HEK293 (cell line): ENCODE data around the gene MAU2.
A peak's percentile ranks its signal among the peaks of the same experiment; 100 is the strongest.

Source experiments
- CTCF ChIA-PET: fragments of 350-600 bp; formaldehyde crosslinking; extraction: SDS; loops from one replicate; lab custom pipeline; 2021; ENCODE audit warnings: antibody characterized with exemption; lab: Yijun Ruan, JAX
- POLR2A ChIA-PET: fragments of 300-600 bp; formaldehyde crosslinking; extraction: SDS; loops from one replicate; lab custom pipeline; 2020; ENCODE audit warnings: antibody characterized with exemption, inconsistent platforms; lab: Yijun Ruan, JAX
- H3K27ac ChIP-seq: fragments of 200-500 bp; sonication (Bioruptor generic); 2 replicates; pipeline ENCODE4 v1.5.1; 2014; ENCODE audit warnings: low read depth, low read length, control low read depth, inconsistent platforms; ENCODE audit errors: extremely low read depth
- H3K36me3 ChIP-seq, 2 experiments: fragments of 200-500 bp in 1 of 2; sonication (Bioruptor generic) in 1 of 2; 1 replicate in 1 of 2; 2 replicates in 1 of 2; pipeline ENCODE4 v1.5.1; 2014 to 2017; ENCODE audit warnings: inconsistent platforms in 2 of 2, low read length in 2 of 2; ENCODE audit not compliant: control insufficient read depth in 2 of 2, insufficient read depth in 1 of 2
- H3K4me1 ChIP-seq: fragments of 200-500 bp; sonication (Bioruptor generic); 2 replicates; pipeline ENCODE4 v1.5.1; 2014; ENCODE audit warnings: mild to moderate bottlenecking, low read length, inconsistent platforms; ENCODE audit not compliant: control insufficient read depth, insufficient read depth
- H3K4me3 ChIP-seq: 2 replicates; pipeline ENCODE4 v1.5.1; 2011; ENCODE audit warnings: low read depth, mild to moderate bottlenecking, control low read depth, low read length, moderate library complexity
- H3K9me3 ChIP-seq: fragments of 200-500 bp; sonication (Bioruptor generic); 2 replicates; pipeline ENCODE4 v1.5.1; 2014; ENCODE audit warnings: low read depth, low read length, inconsistent platforms; ENCODE audit not compliant: control insufficient read depth, insufficient read depth
- EGR2 ChIP-seq: fragments of 450-650 bp; formaldehyde crosslinking; IDR thresholded peaks from 2 replicates; pipeline ENCODE4 v1.5.1; 2016; ENCODE audit warnings: low read depth, missing biosample characterization, missing genetic modification characterization
- KLF1 ChIP-seq: fragments of 450-650 bp; formaldehyde crosslinking; IDR thresholded peaks from 2 replicates; pipeline ENCODE4 v1.5.1; 2016; ENCODE audit warnings: missing biosample characterization, missing genetic modification characterization
- WT1 ChIP-seq: fragments of 450-650 bp; formaldehyde crosslinking; IDR thresholded peaks from 2 replicates; pipeline ENCODE4 v1.5.1; 2016; ENCODE audit warnings: missing biosample characterization, missing genetic modification characterization
- ZBTB8A ChIP-seq: fragments of 450-650 bp; formaldehyde crosslinking; IDR thresholded peaks from 2 replicates; pipeline ENCODE4 v1.5.1; 2016; ENCODE audit warnings: missing biosample characterization, missing genetic modification characterization
- ZFHX2 ChIP-seq: fragments of 450-650 bp; formaldehyde crosslinking; conservative IDR thresholded peaks from 2 replicates; pipeline ENCODE4 v1.5.1; 2016; ENCODE audit warnings: missing biosample characterization, missing genetic modification characterization
- ZNF174 ChIP-seq: fragments of 450-650 bp; formaldehyde crosslinking; IDR thresholded peaks from 2 replicates; pipeline ENCODE4 v1.5.0; 2017; ENCODE audit warnings: missing biosample characterization, mild to moderate bottlenecking, missing genetic modification characterization
- ZNF571 ChIP-seq: fragments of 450-650 bp; formaldehyde crosslinking; IDR thresholded peaks from 2 replicates; pipeline ENCODE4 v1.5.0; 2017; ENCODE audit warnings: missing biosample characterization, missing genetic modification characterization
- ZNF660 ChIP-seq: fragments of 450-650 bp; IDR thresholded peaks from 2 replicates; pipeline ENCODE4 v1.5.1; 2018; ENCODE audit warnings: missing biosample characterization, mild to moderate bottlenecking, missing genetic modification characterization
- ZNF777 ChIP-seq: fragments of 450-650 bp; formaldehyde crosslinking; IDR thresholded peaks from 2 replicates; pipeline ENCODE4 v1.5.1; 2017; ENCODE audit warnings: missing biosample characterization, missing genetic modification characterization, borderline replicate concordance
- TF ChIP-seq, protein P1 (sequence below): fragments of 450-650 bp; formaldehyde crosslinking; IDR thresholded peaks from 2 replicates; pipeline ENCODE4 v1.5.1; 2017; ENCODE audit warnings: missing biosample characterization, missing genetic modification characterization
- TF ChIP-seq, protein P2 (sequence below): fragments of 450-650 bp; formaldehyde crosslinking; IDR thresholded peaks from 2 replicates; pipeline ENCODE4 v1.5.1; 2016; ENCODE audit warnings: missing biosample characterization, missing genetic modification characterization
- TF ChIP-seq, protein P3 (sequence below): fragments of 450-650 bp; formaldehyde crosslinking; IDR thresholded peaks from 2 replicates; pipeline ENCODE4 v1.5.1; 2017; ENCODE audit warnings: missing biosample characterization, missing genetic modification characterization

Gene MAU2

DNA sequence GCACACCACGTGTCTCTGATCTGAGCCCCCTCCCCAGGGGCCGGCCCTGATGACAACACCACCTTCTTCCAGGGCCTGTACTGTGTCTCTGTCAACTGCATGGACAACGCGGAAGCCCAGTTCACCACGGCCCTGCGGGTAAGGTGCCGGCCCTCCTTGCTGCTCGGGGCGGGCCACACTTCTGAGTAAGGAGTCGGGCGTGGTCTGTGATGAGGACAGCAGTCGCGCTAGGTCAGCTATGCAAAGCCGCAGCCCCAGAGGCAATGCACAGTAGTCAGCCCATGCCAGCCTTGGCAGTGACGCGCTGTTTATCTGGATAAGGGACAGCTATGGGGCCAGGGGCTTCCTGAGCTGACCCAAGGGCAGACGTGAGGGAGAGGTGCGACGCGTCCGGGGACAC is 24.6 kb downstream of the MAU2 start:
- Histone ChIP-seq H3K4me3 (no peak overlapping the region), H3K36me3 (peaks cover 9 to 91% of the 10 kb centered on the region in 2 experiments; a peak in 2 of 3 replicates), H3K4me1 (no peaks in the 10 kb centered on the region), H3K9me3 (no peaks in the 10 kb centered on the region), H3K27ac (no peak overlapping the region)
- TF ChIP-seq, protein P1, sequence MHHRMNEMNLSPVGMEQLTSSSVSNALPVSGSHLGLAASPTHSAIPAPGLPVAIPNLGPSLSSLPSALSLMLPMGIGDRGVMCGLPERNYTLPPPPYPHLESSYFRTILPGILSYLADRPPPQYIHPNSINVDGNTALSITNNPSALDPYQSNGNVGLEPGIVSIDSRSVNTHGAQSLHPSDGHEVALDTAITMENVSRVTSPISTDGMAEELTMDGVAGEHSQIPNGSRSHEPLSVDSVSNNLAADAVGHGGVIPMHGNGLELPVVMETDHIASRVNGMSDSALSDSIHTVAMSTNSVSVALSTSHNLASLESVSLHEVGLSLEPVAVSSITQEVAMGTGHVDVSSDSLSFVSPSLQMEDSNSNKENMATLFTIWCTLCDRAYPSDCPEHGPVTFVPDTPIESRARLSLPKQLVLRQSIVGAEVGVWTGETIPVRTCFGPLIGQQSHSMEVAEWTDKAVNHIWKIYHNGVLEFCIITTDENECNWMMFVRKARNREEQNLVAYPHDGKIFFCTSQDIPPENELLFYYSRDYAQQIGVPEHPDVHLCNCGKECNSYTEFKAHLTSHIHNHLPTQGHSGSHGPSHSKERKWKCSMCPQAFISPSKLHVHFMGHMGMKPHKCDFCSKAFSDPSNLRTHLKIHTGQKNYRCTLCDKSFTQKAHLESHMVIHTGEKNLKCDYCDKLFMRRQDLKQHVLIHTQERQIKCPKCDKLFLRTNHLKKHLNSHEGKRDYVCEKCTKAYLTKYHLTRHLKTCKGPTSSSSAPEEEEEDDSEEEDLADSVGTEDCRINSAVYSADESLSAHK = no peak
- TF ChIP-seq ZBTB8A (tag by site-specific recombination) = no peak
- TF ChIP-seq, protein P2, sequence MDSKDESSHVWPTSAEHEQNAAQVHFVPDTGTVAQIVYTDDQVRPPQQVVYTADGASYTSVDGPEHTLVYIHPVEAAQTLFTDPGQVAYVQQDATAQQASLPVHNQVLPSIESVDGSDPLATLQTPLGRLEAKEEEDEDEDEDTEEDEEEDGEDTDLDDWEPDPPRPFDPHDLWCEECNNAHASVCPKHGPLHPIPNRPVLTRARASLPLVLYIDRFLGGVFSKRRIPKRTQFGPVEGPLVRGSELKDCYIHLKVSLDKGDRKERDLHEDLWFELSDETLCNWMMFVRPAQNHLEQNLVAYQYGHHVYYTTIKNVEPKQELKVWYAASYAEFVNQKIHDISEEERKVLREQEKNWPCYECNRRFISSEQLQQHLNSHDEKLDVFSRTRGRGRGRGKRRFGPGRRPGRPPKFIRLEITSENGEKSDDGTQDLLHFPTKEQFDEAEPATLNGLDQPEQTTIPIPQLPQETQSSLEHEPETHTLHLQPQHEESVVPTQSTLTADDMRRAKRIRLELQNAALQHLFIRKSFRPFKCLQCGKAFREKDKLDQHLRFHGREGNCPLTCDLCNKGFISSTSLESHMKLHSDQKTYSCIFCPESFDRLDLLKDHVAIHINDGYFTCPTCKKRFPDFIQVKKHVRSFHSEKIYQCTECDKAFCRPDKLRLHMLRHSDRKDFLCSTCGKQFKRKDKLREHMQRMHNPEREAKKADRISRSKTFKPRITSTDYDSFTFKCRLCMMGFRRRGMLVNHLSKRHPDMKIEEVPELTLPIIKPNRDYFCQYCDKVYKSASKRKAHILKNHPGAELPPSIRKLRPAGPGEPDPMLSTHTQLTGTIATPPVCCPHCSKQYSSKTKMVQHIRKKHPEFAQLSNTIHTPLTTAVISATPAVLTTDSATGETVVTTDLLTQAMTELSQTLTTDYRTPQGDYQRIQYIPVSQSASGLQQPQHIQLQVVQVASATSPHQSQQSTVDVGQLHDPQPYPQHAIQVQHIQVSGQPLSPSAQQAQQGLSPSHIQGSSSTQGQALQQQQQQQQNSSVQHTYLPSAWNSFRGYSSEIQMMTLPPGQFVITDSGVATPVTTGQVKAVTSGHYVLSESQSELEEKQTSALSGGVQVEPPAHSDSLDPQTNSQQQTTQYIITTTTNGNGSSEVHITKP = no peak
- ChIA-PET POLR2A (no interaction called here), CTCF (interaction anchor here (0.7 kb wide), 1 partner anchor 81 kb away, joined by 3 read pairs; no protein-coding TSS in a partner anchor)

DNA sequence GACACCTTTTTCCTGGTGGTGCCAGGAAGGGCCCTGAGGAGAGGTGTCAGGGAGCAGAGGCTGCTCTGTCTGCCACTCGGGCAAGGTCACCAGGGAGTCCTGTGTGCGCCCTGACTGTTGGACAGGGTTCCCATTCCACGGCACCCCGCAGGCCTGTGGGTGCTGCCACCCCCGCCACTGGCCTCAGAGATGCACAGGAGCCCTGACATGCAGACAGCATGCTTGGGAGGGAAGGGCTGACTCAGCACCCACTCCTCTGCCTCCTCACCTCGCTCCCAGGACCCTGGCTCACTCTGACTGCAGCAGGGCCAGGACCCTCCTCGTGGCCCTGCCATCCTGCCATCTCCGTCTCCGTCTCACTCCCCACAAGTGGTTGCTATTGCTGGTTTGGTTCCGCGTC is 25.3 kb downstream of the MAU2 start:
- H3K36me3 ChIP-seq = peaks cover 14 to 87% of the 10 kb centered on the region in 2 experiments; a peak in 2 of 3 replicates
- no peaks in the 10 kb centered on the region for H3K9me3 ChIP-seq
- ChIA-PET CTCF (interaction anchor here (0.5 kb wide), 1 partner anchor 21 kb away, joined by 3 read pairs; no protein-coding TSS in a partner anchor), POLR2A (no interaction called here)
- H3K4me3 ChIP-seq = no peak overlapping the region
- no peak overlapping the region for H3K27ac ChIP-seq
- H3K4me1 ChIP-seq = no peaks in the 10 kb centered on the region
- TF ChIP-seq ZFHX2 (tag by site-specific recombination) = 0 out of 2 replicates have a peak, but pooled peaks have one; percentile 13
- no peak for TF ChIP-seq ZNF174 (tag by site-specific recombination)
- TF ChIP-seq ZNF777 (tag by site-specific recombination) = no peak
- TF ChIP-seq EGR2 = 0 out of 2 replicates have a peak, but pooled peaks have one; percentile 11

DNA sequence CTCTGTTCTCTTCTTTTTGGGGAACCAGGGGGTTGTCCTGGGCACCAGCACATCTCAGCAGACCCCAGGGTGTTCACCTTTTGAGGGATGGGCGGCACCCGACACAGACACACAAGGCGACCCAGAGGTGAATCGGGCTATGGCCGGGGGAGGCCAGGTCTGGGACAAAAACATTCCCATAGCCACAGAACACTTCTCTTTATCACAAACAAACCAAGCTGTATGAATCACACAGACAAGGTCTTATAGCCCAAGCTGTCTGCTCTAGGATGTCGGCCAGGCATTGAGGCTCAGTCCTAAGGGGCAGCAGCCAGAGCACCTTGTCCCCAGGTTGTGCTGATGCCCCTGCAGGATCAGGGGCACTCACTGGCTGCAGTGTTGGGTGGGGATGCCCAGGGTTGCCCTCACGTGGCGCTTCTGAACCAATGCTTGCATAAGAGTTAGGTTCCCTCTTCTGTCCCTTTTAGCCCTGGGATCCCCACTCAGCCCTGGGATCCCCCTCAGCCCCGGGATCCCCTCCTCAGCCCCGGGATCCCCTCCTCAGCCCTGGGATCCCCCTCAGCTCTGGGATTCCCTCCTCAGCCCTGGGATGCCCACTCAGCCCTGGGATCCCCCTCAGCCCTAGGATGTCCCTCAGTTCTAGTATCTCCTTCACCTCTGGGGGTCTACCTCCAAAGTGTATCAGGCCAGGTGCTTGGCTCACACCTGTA is 26.9 kb downstream of the MAU2 start:
- TF ChIP-seq KLF1 (tag by site-specific recombination) (no peak), ZNF571 (tag by site-specific recombination) (no peak), WT1 (tag by site-specific recombination) (no peak), ZNF660 (tag by site-specific recombination) (no peak)
- TF ChIP-seq, protein P3, sequence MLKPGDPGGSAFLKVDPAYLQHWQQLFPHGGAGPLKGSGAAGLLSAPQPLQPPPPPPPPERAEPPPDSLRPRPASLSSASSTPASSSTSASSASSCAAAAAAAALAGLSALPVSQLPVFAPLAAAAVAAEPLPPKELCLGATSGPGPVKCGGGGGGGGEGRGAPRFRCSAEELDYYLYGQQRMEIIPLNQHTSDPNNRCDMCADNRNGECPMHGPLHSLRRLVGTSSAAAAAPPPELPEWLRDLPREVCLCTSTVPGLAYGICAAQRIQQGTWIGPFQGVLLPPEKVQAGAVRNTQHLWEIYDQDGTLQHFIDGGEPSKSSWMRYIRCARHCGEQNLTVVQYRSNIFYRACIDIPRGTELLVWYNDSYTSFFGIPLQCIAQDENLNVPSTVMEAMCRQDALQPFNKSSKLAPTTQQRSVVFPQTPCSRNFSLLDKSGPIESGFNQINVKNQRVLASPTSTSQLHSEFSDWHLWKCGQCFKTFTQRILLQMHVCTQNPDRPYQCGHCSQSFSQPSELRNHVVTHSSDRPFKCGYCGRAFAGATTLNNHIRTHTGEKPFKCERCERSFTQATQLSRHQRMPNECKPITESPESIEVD (tag by site-specific recombination) = no peak
- CTCF ChIA-PET = no interaction called here
- POLR2A ChIA-PET = no interaction called here

More for the DNA sequence above, 26.9 kb downstream of the MAU2 start:
- H3K9me3 ChIP-seq = no peaks in the 10 kb centered on the region
- H3K4me1 ChIP-seq = no peaks in the 10 kb centered on the region
- H3K36me3 ChIP-seq = peaks cover 25 to 86% of the 10 kb centered on the region in 2 experiments; a peak in 2 of 3 replicates
- no peak overlapping the region for H3K27ac ChIP-seq
- no peak overlapping the region for H3K4me3 ChIP-seq
